Suprapubic skin (tissue), 3 donors: Measurements from ENCODE around the gene ZNF564.

ENCODE experiments used
- POLR2AphosphoS5 ChIP-seq, 3 donors: sonication (generic); formaldehyde crosslinking; IDR thresholded peaks; one replicate each; pipeline ENCODE4 v1.6.1; 2017; ENCODE audit warnings: antibody characterized with exemption in 3 of 3
- TF ChIP-seq, protein P1 (sequence below), 2 donors: fragments of 200-600 bp in 1 of 2; fragments of 450-650 bp in 1 of 2; sonication (generic) in 1 of 2; IDR thresholded peaks; one replicate each; pipeline ENCODE4 v1.5.1; 2016 to 2019; ENCODE audit warnings: antibody characterized with exemption in 2 of 2, mild to moderate bottlenecking in 1 of 2, moderate library complexity in 1 of 2

DNA sequence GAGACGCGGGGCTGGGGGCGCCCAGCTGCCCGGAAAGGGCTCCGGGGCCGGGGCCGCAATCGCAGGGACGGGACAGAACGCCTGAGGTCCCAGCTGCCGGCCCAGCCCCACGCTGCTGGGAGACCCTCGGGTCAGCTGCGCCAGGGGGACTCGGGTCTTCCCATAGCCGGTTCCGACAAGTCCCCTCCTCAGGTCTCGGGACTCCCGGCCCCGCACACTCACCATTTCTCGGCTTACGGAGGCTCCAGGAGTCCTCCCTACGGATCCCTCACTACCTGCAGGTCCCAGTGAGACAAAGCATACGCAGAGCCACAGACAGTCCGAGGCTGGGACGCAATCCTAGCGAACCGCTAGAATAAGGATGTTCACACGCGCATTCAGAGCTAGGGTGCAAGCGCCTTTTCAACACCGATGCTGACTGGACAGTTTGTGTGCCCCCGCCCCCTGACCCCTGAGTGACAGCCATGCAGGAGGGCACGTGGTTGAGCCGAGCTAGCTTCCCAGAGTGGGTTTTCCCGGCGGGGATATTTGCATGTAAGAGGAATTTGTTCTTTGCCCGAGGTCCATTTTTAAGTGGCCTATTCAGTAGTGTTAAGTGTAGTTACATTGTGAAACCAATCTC, 45.8 kb upstream of the ZNF564 start:
- TF ChIP-seq, protein P1, sequence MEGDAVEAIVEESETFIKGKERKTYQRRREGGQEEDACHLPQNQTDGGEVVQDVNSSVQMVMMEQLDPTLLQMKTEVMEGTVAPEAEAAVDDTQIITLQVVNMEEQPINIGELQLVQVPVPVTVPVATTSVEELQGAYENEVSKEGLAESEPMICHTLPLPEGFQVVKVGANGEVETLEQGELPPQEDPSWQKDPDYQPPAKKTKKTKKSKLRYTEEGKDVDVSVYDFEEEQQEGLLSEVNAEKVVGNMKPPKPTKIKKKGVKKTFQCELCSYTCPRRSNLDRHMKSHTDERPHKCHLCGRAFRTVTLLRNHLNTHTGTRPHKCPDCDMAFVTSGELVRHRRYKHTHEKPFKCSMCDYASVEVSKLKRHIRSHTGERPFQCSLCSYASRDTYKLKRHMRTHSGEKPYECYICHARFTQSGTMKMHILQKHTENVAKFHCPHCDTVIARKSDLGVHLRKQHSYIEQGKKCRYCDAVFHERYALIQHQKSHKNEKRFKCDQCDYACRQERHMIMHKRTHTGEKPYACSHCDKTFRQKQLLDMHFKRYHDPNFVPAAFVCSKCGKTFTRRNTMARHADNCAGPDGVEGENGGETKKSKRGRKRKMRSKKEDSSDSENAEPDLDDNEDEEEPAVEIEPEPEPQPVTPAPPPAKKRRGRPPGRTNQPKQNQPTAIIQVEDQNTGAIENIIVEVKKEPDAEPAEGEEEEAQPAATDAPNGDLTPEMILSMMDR (IDR thresholded peaks at IDR 0.05) = no peak
- TF ChIP-seq POLR2AphosphoS5 (IDR thresholded peaks at IDR 0.05) = no peak
